ENCODE data around the gene ARNT2. TPM values are rescaled to one million over a fixed set of nuclear protein-coding genes. Genes with fewer than 3 reads are reported as not detected.

Gene ARNT2
- total RNA-seq, 2 experiments from 2014 or later = 0.34 TPM; not detected in 1

GRCh38 chr15:80554560-80554959 lies 150.4 kb downstream of the ARNT2 start:
- Mint-ChIP-seq H3K4me1 (ENCODE audit: low read depth) (no peaks in the 10 kb centered on the region), H3K9me3 (no peaks in the 10 kb centered on the region), H3K4me3 (no peak overlapping the region), H3K36me3 (ENCODE audit: low read depth) (no peaks in the 10 kb centered on the region), H3K27me3 (peaks cover 15% of the 10 kb centered on the region), H3K27ac (no peak overlapping the region)
- TF ChIP-seq CTCF (IDR thresholded peaks at IDR 0.05) = no peak
- ChIA-PET POLR2A (no interaction called here), CTCF (no interaction called here)
- intact Hi-C loops (cut with micrococcal nuclease) = no loop called here
- no peak for DNase-seq
- ATAC-seq = no peak

GRCh38 chr15:80556694-80557367 lies 152.6 kb downstream of the ARNT2 start:
- ATAC-seq (no peak), DNase-seq (no peak)
- intact Hi-C loops (cut with micrococcal nuclease) = no loop called here
- Mint-ChIP-seq H3K36me3 (ENCODE audit: low read depth) (no peaks in the 10 kb centered on the region), H3K27me3 (peaks cover 16% of the 10 kb centered on the region), H3K9me3 (no peaks in the 10 kb centered on the region), H3K4me1 (ENCODE audit: low read depth) (peaks cover 3% of the 10 kb centered on the region), H3K27ac (no peak overlapping the region), H3K4me3 (no peak overlapping the region)
- ChIA-PET CTCF (no interaction called here), POLR2A (no interaction called here)
- TF ChIP-seq CTCF (IDR thresholded peaks at IDR 0.05) = no peak

- ATAC-seq (no peak), DNase-seq (no peak)
- no peak for TF ChIP-seq CTCF (IDR thresholded peaks at IDR 0.05)
- Mint-ChIP-seq H3K27ac (no peak overlapping the region), H3K36me3 (ENCODE audit: low read depth) (no peaks in the 10 kb centered on the region), H3K4me1 (ENCODE audit: low read depth) (peaks cover 3% of the 10 kb centered on the region), H3K27me3 (peaks cover 13% of the 10 kb centered on the region), H3K4me3 (no peak overlapping the region), H3K9me3 (no peaks in the 10 kb centered on the region)
- intact Hi-C loops (cut with micrococcal nuclease) = no loop called here
- CTCF ChIA-PET = no interaction called here
- POLR2A ChIA-PET = no interaction called here
Observed at GRCh38 chr15:80557441-80558234, 153.5 kb downstream of the ARNT2 start.

- CTCF ChIA-PET = no interaction called here
- Mint-ChIP-seq H3K27ac (no peak overlapping the region), H3K36me3 (ENCODE audit: low read depth) (no peaks in the 10 kb centered on the region), H3K4me1 (ENCODE audit: low read depth) (peaks cover 3% of the 10 kb centered on the region), H3K9me3 (no peaks in the 10 kb centered on the region), H3K4me3 (no peak overlapping the region), H3K27me3 (peaks cover 11% of the 10 kb centered on the region)
- POLR2A ChIA-PET = no interaction called here
- DNase-seq (no peak), ATAC-seq (no peak)
- TF ChIP-seq CTCF (IDR thresholded peaks at IDR 0.05) = no peak
- intact Hi-C loops (cut with micrococcal nuclease) = no loop called here
Observed at GRCh38 chr15:80558631-80559319, 154.6 kb downstream of the ARNT2 start.

GRCh38 chr15:80559320-80559693 lies 155.1 kb downstream of the ARNT2 start:
- Mint-ChIP-seq H3K36me3 (ENCODE audit: low read depth) (no peaks in the 10 kb centered on the region), H3K4me1 (ENCODE audit: low read depth) (peaks cover 3% of the 10 kb centered on the region), H3K4me3 (no peak overlapping the region), H3K27me3 (peaks cover 11% of the 10 kb centered on the region), H3K27ac (no peak overlapping the region), H3K9me3 (no peaks in the 10 kb centered on the region)
- intact Hi-C loops (cut with micrococcal nuclease) = no loop called here
- no peak for DNase-seq
- CTCF ChIA-PET = no interaction called here
- no peak for TF ChIP-seq CTCF (IDR thresholded peaks at IDR 0.05)
- POLR2A ChIA-PET = no interaction called here
- no peak for ATAC-seq

Data from activated CD8-positive, alpha-beta T cell treated with anti-CD3 and anti-CD28 coated beads for 36 hours (primary cell).